SK-N-SH (cell line): ENCODE data around the gene WDR17.

Experiments
- CTCF ChIP-seq: fragments of 200-600 bp; sonication (generic); IDR thresholded peaks from 2 replicates; pipeline ENCODE4 v1.6.1; 2017; ENCODE audit warnings: antibody characterized with exemption, mild to moderate bottlenecking, moderate library complexity
- ELF1 ChIP-seq: IDR thresholded peaks from 2 replicates; pipeline ENCODE4 v1.4.0; 2012
- EP300 ChIP-seq, 2 experiments: IDR thresholded peaks; 2 replicates each; pipeline versions ENCODE4 v1.4.0 to v1.6.1; 2012; ENCODE audit warnings: borderline replicate concordance in 1 of 2, low read depth in 1 of 2, low read length in 1 of 2
- EZH2phosphoT487 ChIP-seq: fragments of 200-600 bp; sonication (generic); IDR thresholded peaks from 2 replicates; pipeline ENCODE4 v1.6.1; 2017; ENCODE audit warnings: low read depth, mixed run types, mild to moderate bottlenecking, antibody characterized with exemption, moderate library complexity, borderline replicate concordance
- FOSL2 ChIP-seq: IDR thresholded peaks from 2 replicates; pipeline ENCODE4 v1.4.0; 2012; ENCODE audit warnings: low read depth, mild to moderate bottlenecking, moderate library complexity, borderline replicate concordance
- JUND ChIP-seq: IDR thresholded peaks from 2 replicates; pipeline ENCODE4 v1.4.0; 2012
- MXI1 ChIP-seq: IDR thresholded peaks from 2 replicates; pipeline ENCODE4 v1.6.1; 2012; ENCODE audit warnings: mild to moderate bottlenecking, low read depth, low read length, improper control_type of control experiment
- PBX3 ChIP-seq: IDR thresholded peaks from 2 replicates; pipeline ENCODE4; 2012
- POLR2AphosphoS5 ChIP-seq: IDR thresholded peaks from 2 replicates; pipeline ENCODE4 v1.6.1; 2012; ENCODE audit warnings: low read depth, low read length
- SIN3A ChIP-seq: IDR thresholded peaks from 2 replicates; pipeline ENCODE4 v1.6.1; 2012; ENCODE audit warnings: low read depth, mild to moderate bottlenecking, low read length, moderate library complexity, borderline replicate concordance
- USF1 ChIP-seq: IDR thresholded peaks from 2 replicates; pipeline ENCODE4 v1.4.0; 2012; ENCODE audit warnings: low read depth, borderline replicate concordance
- YY1 ChIP-seq: IDR thresholded peaks from 2 replicates; pipeline ENCODE4 v1.4.0; 2012; ENCODE audit warnings: low read depth, mild to moderate bottlenecking

- TF ChIP-seq EZH2phosphoT487 (no peak), USF1 (no peak), ELF1 (no peak), YY1 (no peak), CTCF (peak; percentile 26), MXI1 (no peak), EP300 (IDR thresholded peaks at IDR 0.05; ENCODE audit: borderline replicate concordance in 1 of 2, low read depth in 1 of 2, low read length in 1 of 2) (no peak), POLR2AphosphoS5 (no peak), SIN3A (no peak), JUND (0 out of 2 replicates have a peak, but pooled peaks have one; percentile 17), FOSL2 (peak; percentile 51; the same call in 1 of the 2 replicates), PBX3 (0 out of 2 replicates have a peak, but pooled peaks have one; percentile 11)
Observed at GRCh38 chr4:176191974-176192373, 126.3 kb downstream of the WDR17 start.
